Neural cell (in vitro differentiated cells): ENCODE measurements around the gene SNAPC1. TPM values are rescaled to one million over a fixed set of nuclear protein-coding genes. Genes with fewer than 3 reads are reported as not detected.

Source experiments
- H2AFZ ChIP-seq: fragments of 200-600, 300-800 bp; sonication (generic), shearing (Covaris generic); 2 replicates; pipeline ENCODE4 v1.6.0; 2014; ENCODE audit warnings: low read depth, mild to moderate bottlenecking, antibody characterized with exemption, low read length, moderate library complexity
- H3F3A ChIP-seq: fragments of 200-600 bp; shearing (Covaris generic); 2 replicates; pipeline ENCODE4 v1.6.1; 2016; ENCODE audit warnings: mild to moderate bottlenecking, moderate library complexity, mixed read lengths, antibody characterized with exemption, low read length; ENCODE audit not compliant: insufficient read depth, poor library complexity, severe bottlenecking
- H3K27ac ChIP-seq: fragments of 200-600, 300-800 bp; sonication (generic), shearing (Covaris generic); 2 replicates; pipeline ENCODE4 v1.5.1; 2014; ENCODE audit warnings: mild to moderate bottlenecking, low read length, moderate library complexity
- H3K27me3 ChIP-seq: fragments of 300-800, 200-600 bp; sonication (generic), shearing (Covaris generic); 2 replicates; pipeline ENCODE4 v1.6.0; 2014; ENCODE audit warnings: mild to moderate bottlenecking, low read depth, low read length, moderate library complexity; ENCODE audit not compliant: insufficient read depth
- H3K36me3 ChIP-seq: fragments of 300-800, 200-600 bp; sonication (generic), shearing (Covaris generic); 2 replicates; pipeline ENCODE4 v1.5.1; 2014; ENCODE audit warnings: mild to moderate bottlenecking, antibody characterized with exemption, low read length, moderate library complexity; ENCODE audit not compliant: insufficient read depth
- H3K4me2 ChIP-seq: fragments of 300-800, 200-600 bp; sonication (generic), shearing (Covaris generic); 2 replicates; pipeline ENCODE4 v1.6.0; 2014; ENCODE audit warnings: mild to moderate bottlenecking, low read length
- H3K4me3 ChIP-seq: fragments of 300-800, 200-600 bp; sonication (generic), shearing (Covaris generic); 2 replicates; pipeline ENCODE4 v1.5.1; 2014; ENCODE audit warnings: mild to moderate bottlenecking, low read length, moderate library complexity
- H3K79me2 ChIP-seq: fragments of 200-600 bp; shearing (Covaris generic); replicated peaks from 2 replicates; pipeline ENCODE4 v1.6.0; 2014; ENCODE audit warnings: mild to moderate bottlenecking, low read length, moderate library complexity; ENCODE audit not compliant: insufficient read depth
- H3K9ac ChIP-seq: fragments of 300-800, 200-600 bp; sonication (generic), shearing (Covaris generic); 2 replicates; pipeline ENCODE4 v1.6.1; 2016; ENCODE audit warnings: mild to moderate bottlenecking, low read length, mixed read lengths
- H3K9me2 ChIP-seq: fragments of 200-600 bp; shearing (Covaris generic); 2 replicates; pipeline ENCODE4 v1.6.1; 2016; ENCODE audit warnings: mild to moderate bottlenecking, low read length, mixed read lengths; ENCODE audit not compliant: insufficient read depth
- H3K9me3 ChIP-seq: fragments of 200-600, 300-800 bp; sonication (generic), shearing (Covaris generic); 2 replicates; pipeline ENCODE4 v1.6.1; 2016; ENCODE audit warnings: mild to moderate bottlenecking, mixed run types, low read length, moderate library complexity, mixed read lengths
- H4K20me1 ChIP-seq: fragments of 200-600 bp; shearing (Covaris generic); 2 replicates; pipeline ENCODE4 v1.6.1; 2016; ENCODE audit warnings: mild to moderate bottlenecking, mixed run types; ENCODE audit not compliant: insufficient read depth
- MXI1 ChIP-seq: fragments of 450-650 bp; conservative IDR thresholded peaks from 2 replicates; pipeline ENCODE4 v1.6.1; 2014; ENCODE audit warnings: antibody characterized with exemption, mild to moderate bottlenecking; ENCODE audit not compliant: poor library complexity, severe bottlenecking
- RAD21 ChIP-seq: fragments of 450-650 bp; conservative IDR thresholded peaks from 2 replicates; pipeline ENCODE4 v1.6.1; 2014; ENCODE audit warnings: antibody characterized with exemption, mild to moderate bottlenecking, moderate library complexity
- SMC3 ChIP-seq: fragments of 450-650 bp; conservative IDR thresholded peaks from 2 replicates; pipeline ENCODE4 v1.6.1; 2014; ENCODE audit warnings: antibody characterized with exemption, mild to moderate bottlenecking, moderate library complexity; ENCODE audit not compliant: poor library complexity
- polyA plus RNA-seq: library from polyadenylated mRNA; depleted of rRNA; stranded (reverse); fragments of >200 nt; gene quantifications from 2 replicates; pipeline ENCODE4 v1.2.3, GENCODE V29; 2014

Gene SNAPC1
- polyA plus RNA-seq, 1 donor from 2014 or later, result 7.1 TPM

- no peaks in the 10 kb centered on the region for H4K20me1 ChIP-seq
- no peak overlapping the region for H3K9ac ChIP-seq
- no peak overlapping the region for H3K27ac ChIP-seq
- H3K4me3 ChIP-seq, result no peak overlapping the region
- H3K9me2 ChIP-seq, result no peaks in the 10 kb centered on the region
- TF ChIP-seq SMC3 (no peak), MXI1 (no peak), RAD21 (no peak)
- no peaks in the 10 kb centered on the region for H3K36me3 ChIP-seq
- no peaks in the 10 kb centered on the region for H3K79me2 ChIP-seq
- no peaks in the 10 kb centered on the region for H3K27me3 ChIP-seq
- H2AFZ ChIP-seq, result no peak overlapping the region
- peaks cover 4% of the 10 kb centered on the region for H3K9me3 ChIP-seq
- no peak overlapping the region for H3K4me2 ChIP-seq
- H3F3A ChIP-seq, result no peaks in the 10 kb centered on the region
Measured at GRCh38 chr14:61841145-61841544, 78.9 kb downstream of the SNAPC1 start.

Other genes starting within 250 kb of the SNAPC1 start
- gene HIF1A, start 66.9 kb upstream of the SNAPC1 start, polyA plus RNA-seq, result 68.3 and 75.0 TPM in 2 replicates
- 20.5 and 23.7 TPM in 2 replicates for gene SYT16, start 50.3 kb downstream of the SNAPC1 start, polyA plus RNA-seq